Activated T-cell treated with anti-CD3 and anti-CD28 coated beads, Interleukin-2, amount 50 U/mL, for 24 hours (primary cell): ENCODE results near the gene GPATCH8.

ENCODE experiments used
- DNase-seq: peaks from one replicate; pipeline ENCODE4 v3.0.0-alpha.2; 2020
- H3K27ac Mint-ChIP-seq: 2 replicates; pipeline ENCODE4 v1.8.0; 2020; ENCODE audit warnings: mild to moderate bottlenecking, mixed read lengths
- H3K27me3 Mint-ChIP-seq: 2 replicates; pipeline ENCODE4 v1.8.0; 2020; ENCODE audit warnings: mixed read lengths
- H3K36me3 Mint-ChIP-seq: 2 replicates; pipeline ENCODE4 v1.8.0; 2020; ENCODE audit warnings: low read depth, mixed read lengths
- H3K4me1 Mint-ChIP-seq: 2 replicates; pipeline ENCODE4 v1.8.0; 2020; ENCODE audit warnings: low read depth, mixed read lengths
- H3K4me3 Mint-ChIP-seq: 2 replicates; pipeline ENCODE4 v1.8.0; 2020; ENCODE audit warnings: mild to moderate bottlenecking, moderate library complexity, mixed read lengths
- H3K9me3 Mint-ChIP-seq: 2 replicates; pipeline ENCODE4 v1.8.0; 2020; ENCODE audit warnings: mixed read lengths

GPATCH8 gene

DNA sequence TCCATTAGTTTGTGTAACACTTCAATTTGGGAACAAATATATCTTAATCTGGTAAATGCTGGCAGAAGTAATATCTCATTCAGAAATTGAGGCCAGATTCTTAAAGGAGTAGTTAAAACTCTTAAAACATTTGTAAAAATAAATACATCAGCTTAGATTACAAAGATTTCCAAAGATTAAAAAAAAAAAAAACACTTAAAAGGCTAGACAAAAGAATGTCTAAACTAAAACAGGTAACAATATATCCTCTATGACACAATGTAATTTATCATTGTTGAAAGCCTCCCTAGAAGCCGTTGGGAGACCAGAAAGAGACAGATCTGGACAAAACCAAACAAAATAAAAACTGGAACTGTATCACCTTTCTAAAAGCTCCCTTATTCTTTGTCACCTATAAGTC, 3.5 kb downstream of the GPATCH8 start:
- H3K4me3 Mint-ChIP-seq = peak overlapping the region; percentile 29

GRCh38 chr17:44496815-44497214, 6.4 kb downstream of the GPATCH8 start:
- no peak overlapping the region for H3K4me3 Mint-ChIP-seq
- no peak for DNase-seq
- peaks cover 78% of the 10 kb centered on the region for H3K4me1 Mint-ChIP-seq
- peaks cover 33% of the 10 kb centered on the region for H3K36me3 Mint-ChIP-seq
- no peaks in the 10 kb centered on the region for H3K27me3 Mint-ChIP-seq
- H3K9me3 Mint-ChIP-seq = no peaks in the 10 kb centered on the region
- no peak overlapping the region for H3K27ac Mint-ChIP-seq

More for the DNA sequence above, 3.5 kb downstream of the GPATCH8 start:
- H3K36me3 Mint-ChIP-seq = peaks cover 31% of the 10 kb centered on the region
- no peak overlapping the region for H3K27ac Mint-ChIP-seq
- no peaks in the 10 kb centered on the region for H3K9me3 Mint-ChIP-seq
- no peak for DNase-seq
- no peaks in the 10 kb centered on the region for H3K27me3 Mint-ChIP-seq
- H3K4me1 Mint-ChIP-seq = peaks cover 73% of the 10 kb centered on the region

DNA sequence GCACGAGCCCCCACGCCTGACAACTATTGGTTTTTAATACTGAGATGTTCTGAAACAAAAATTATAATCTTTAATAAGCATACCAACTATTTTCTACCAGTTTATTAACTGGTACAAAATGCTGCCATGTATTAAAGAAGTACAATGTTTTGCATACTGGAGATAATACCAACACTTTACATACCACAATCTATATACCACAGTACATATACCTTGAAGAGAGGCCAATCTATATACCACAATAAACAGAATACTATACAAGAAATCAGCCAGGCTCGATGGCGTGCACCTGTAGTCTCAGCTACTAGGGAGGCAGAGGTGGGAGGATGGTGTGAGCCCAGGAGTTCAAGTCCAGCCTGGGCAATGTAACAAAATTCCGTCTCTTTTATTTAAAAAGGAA, 9.9 kb downstream of the GPATCH8 start:
- no peaks in the 10 kb centered on the region for H3K27me3 Mint-ChIP-seq

DNA sequence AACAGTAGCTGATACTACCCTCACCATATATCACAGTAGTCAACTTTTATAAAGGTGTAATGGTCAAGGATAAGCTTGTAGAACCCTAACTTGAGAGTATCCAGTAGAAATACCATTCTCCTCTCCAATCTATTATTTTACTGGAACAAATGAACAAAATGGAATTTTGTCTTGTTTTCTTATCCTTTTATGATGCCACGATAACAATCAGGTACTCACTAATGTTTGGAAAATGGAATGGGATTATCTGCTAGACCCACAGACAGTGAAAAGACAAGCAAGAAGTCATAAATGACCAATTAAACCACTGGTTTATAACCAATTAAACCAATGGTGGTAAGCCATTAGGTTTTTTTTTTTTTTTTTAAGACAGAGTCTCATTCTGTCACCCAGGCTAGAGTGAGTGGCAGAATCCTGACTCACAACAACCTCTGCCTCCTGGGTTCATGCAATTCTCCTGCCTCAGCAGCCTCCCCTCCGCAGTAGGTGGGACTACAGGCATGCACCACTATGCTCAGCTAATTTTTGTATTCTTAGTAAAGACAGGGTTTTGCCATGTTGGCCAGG, 10.4 kb downstream of the GPATCH8 start:
- Mint-ChIP-seq H3K36me3 (peaks cover 45% of the 10 kb centered on the region), H3K27me3 (no peaks in the 10 kb centered on the region), H3K9me3 (no peaks in the 10 kb centered on the region), H3K4me1 (peaks cover 56% of the 10 kb centered on the region), H3K4me3 (no peak overlapping the region), H3K27ac (no peak overlapping the region)
- no peak for DNase-seq

More for the DNA sequence above, 9.9 kb downstream of the GPATCH8 start:
- no peak overlapping the region for H3K4me3 Mint-ChIP-seq
- peaks cover 62% of the 10 kb centered on the region for H3K4me1 Mint-ChIP-seq
- H3K36me3 Mint-ChIP-seq = peaks cover 47% of the 10 kb centered on the region
- DNase-seq = no peak
- H3K9me3 Mint-ChIP-seq = no peaks in the 10 kb centered on the region
- peak overlapping the region; percentile 6 for H3K27ac Mint-ChIP-seq

DNA sequence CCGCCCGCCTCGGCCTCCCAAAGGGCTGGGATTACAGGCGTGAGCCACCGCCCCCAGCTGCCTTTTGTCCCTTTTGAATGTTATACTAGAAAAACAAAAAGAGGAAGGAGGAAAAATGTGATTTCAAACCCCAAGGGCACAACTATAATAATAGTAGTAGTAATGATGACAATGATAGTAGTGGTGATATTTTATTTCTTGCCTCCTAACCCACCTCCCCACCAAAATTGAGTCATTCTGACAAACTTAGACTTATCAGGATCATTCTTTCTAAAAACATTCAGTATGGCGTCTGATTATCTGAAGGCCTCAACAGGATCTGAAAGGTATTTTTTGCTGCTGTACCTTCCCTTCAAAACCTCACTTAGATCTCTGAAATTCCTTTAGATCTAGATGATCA, 13.6 kb downstream of the GPATCH8 start:
- peaks cover 46% of the 10 kb centered on the region for H3K36me3 Mint-ChIP-seq
- H3K27ac Mint-ChIP-seq = no peak overlapping the region
- no peaks in the 10 kb centered on the region for H3K9me3 Mint-ChIP-seq
- H3K4me1 Mint-ChIP-seq = peaks cover 47% of the 10 kb centered on the region
- H3K4me3 Mint-ChIP-seq = no peak overlapping the region
- no peaks in the 10 kb centered on the region for H3K27me3 Mint-ChIP-seq
- no peak for DNase-seq

DNA sequence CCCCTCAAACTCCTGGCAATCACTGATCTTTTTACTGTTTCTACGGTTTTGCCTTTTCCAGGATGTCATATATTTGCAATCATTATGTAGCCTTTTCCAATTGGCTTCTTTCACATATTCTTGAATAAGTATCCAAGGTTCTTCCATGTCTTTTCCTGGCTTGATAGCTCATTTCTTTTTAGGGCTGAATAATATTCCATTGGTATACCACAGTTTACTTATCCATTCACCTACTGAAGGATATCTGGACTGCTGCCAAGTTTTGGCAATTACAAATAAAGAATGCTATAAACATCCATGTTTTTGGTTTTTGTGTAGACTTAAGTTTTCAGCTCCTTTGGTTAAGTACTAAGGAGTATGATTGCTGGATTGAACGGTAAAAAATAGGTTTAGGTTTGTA, 16.0 kb downstream of the GPATCH8 start:
- Mint-ChIP-seq H3K27ac (no peak overlapping the region), H3K9me3 (no peaks in the 10 kb centered on the region), H3K4me1 (peaks cover 31% of the 10 kb centered on the region), H3K36me3 (peaks cover 32% of the 10 kb centered on the region), H3K4me3 (no peak overlapping the region), H3K27me3 (no peaks in the 10 kb centered on the region)
- no peak for DNase-seq

GRCh38 chr17:44473367-44473766, 29.8 kb downstream of the GPATCH8 start:
- Mint-ChIP-seq H3K27ac (no peak overlapping the region), H3K9me3 (no peaks in the 10 kb centered on the region), H3K4me1 (peaks cover 17% of the 10 kb centered on the region), H3K27me3 (no peaks in the 10 kb centered on the region), H3K36me3 (peaks cover 42% of the 10 kb centered on the region), H3K4me3 (no peak overlapping the region)
- DNase-seq = no peak

- no peak overlapping the region for H3K27ac Mint-ChIP-seq
- no peak for DNase-seq
- peaks cover 62% of the 10 kb centered on the region for H3K36me3 Mint-ChIP-seq
- no peak overlapping the region for H3K4me3 Mint-ChIP-seq
- H3K27me3 Mint-ChIP-seq = no peaks in the 10 kb centered on the region
- no peaks in the 10 kb centered on the region for H3K9me3 Mint-ChIP-seq
- peaks cover 35% of the 10 kb centered on the region for H3K4me1 Mint-ChIP-seq
Observed at GRCh38 chr17:44469676-44470075, 33.5 kb downstream of the GPATCH8 start.

DNA sequence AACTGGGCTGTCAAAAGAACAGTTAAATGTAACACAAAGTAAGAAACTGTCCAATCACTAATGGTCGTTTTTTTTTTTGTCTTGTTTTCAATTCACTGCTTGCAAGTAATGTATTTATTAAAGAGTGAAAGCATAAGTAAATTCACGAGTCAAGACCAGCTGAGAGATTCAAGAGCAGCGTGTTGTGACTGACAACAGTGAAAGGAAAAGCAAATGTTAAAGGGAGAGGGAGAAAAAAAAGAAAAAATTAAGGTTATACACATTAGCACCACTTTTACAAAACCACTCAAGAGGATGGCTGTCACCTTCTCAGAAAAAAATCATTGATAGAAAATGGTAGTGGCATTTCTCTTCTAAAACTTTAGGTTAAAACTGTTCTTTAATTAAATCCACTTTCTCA, 36.1 kb downstream of the GPATCH8 start:
- H3K27ac Mint-ChIP-seq = peak overlapping the region; percentile 11
- peaks cover 65% of the 10 kb centered on the region for H3K36me3 Mint-ChIP-seq
- H3K9me3 Mint-ChIP-seq = no peaks in the 10 kb centered on the region

GRCh38 chr17:44466339-44466738, 36.9 kb downstream of the GPATCH8 start:
- Mint-ChIP-seq H3K27ac (no peak overlapping the region), H3K27me3 (no peaks in the 10 kb centered on the region), H3K4me1 (peaks cover 46% of the 10 kb centered on the region), H3K9me3 (no peaks in the 10 kb centered on the region), H3K36me3 (peaks cover 66% of the 10 kb centered on the region), H3K4me3 (no peak overlapping the region)
- DNase-seq = no peak

More for the DNA sequence above, 36.1 kb downstream of the GPATCH8 start:
- no peak overlapping the region for H3K4me3 Mint-ChIP-seq
- no peaks in the 10 kb centered on the region for H3K27me3 Mint-ChIP-seq
- H3K4me1 Mint-ChIP-seq = peaks cover 43% of the 10 kb centered on the region
- no peak for DNase-seq

DNA sequence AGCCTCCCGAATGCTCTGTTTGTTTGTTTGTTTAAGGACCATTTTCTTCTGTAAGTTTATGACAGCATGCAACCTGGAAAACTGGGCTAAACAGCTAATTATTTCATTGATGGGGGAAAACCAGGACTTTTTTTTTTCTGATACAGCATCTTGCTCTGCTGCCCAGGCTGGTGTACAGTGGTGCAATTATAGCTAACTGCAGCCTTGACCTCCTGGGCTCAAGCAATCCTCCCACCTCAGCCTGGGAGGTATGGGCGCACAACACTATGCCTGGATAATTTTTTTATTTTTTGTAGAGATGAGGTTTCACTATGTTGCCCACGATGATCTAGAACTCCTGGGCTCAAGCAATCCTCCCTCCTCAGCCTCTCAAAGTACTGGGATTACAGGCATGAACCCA, 37.3 kb downstream of the GPATCH8 start:
- Mint-ChIP-seq H3K27ac (no peak overlapping the region), H3K4me3 (no peak overlapping the region), H3K27me3 (no peaks in the 10 kb centered on the region), H3K4me1 (peaks cover 46% of the 10 kb centered on the region), H3K9me3 (no peaks in the 10 kb centered on the region), H3K36me3 (peaks cover 65% of the 10 kb centered on the region)
- no peak for DNase-seq

DNA sequence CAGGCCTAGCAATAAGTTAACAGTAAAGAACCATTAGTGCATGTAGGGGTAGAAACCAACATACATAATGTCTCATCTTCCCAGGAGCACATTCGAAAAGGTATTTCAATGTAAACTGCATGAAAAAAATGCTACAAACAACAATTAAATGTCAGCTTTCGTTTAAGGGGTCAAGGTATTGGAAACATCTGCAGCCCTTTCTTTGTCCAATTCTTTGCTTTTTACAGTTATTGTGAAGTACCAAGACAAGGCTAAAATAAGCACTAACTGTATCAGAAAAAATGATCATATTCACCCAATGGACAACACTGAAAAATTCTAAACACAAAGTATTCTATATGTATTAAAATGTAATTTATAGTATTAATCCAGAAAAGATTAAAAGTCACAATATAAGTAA, 37.9 kb downstream of the GPATCH8 start:
- H3K27ac Mint-ChIP-seq = no peak overlapping the region
- no peak for DNase-seq
- H3K9me3 Mint-ChIP-seq = no peaks in the 10 kb centered on the region
- peaks cover 42% of the 10 kb centered on the region for H3K4me1 Mint-ChIP-seq
- no peak overlapping the region for H3K4me3 Mint-ChIP-seq
- H3K27me3 Mint-ChIP-seq = no peaks in the 10 kb centered on the region
- peaks cover 66% of the 10 kb centered on the region for H3K36me3 Mint-ChIP-seq

GRCh38 chr17:44464037-44464436, 39.2 kb downstream of the GPATCH8 start:
- H3K4me1 Mint-ChIP-seq = peaks cover 32% of the 10 kb centered on the region
- no peaks in the 10 kb centered on the region for H3K9me3 Mint-ChIP-seq
- H3K4me3 Mint-ChIP-seq = no peak overlapping the region
- DNase-seq = no peak
- H3K36me3 Mint-ChIP-seq = peaks cover 72% of the 10 kb centered on the region
- no peaks in the 10 kb centered on the region for H3K27me3 Mint-ChIP-seq
- H3K27ac Mint-ChIP-seq = peak overlapping the region; percentile 23

- Mint-ChIP-seq H3K27ac (no peak overlapping the region), H3K4me1 (peaks cover 14% of the 10 kb centered on the region), H3K9me3 (no peaks in the 10 kb centered on the region), H3K4me3 (no peak overlapping the region), H3K27me3 (no peaks in the 10 kb centered on the region), H3K36me3 (peaks cover 29% of the 10 kb centered on the region)
- no peak for DNase-seq
Observed at GRCh38 chr17:44451832-44452231, 51.4 kb downstream of the GPATCH8 start.

- H3K4me1 Mint-ChIP-seq = peaks cover 14% of the 10 kb centered on the region
- no peaks in the 10 kb centered on the region for H3K27me3 Mint-ChIP-seq
- no peaks in the 10 kb centered on the region for H3K9me3 Mint-ChIP-seq
- H3K36me3 Mint-ChIP-seq = peaks cover 29% of the 10 kb centered on the region
- no peak overlapping the region for H3K27ac Mint-ChIP-seq
- H3K4me3 Mint-ChIP-seq = no peak overlapping the region
- no peak for DNase-seq
Observed at GRCh38 chr17:44451016-44451627, 52.1 kb downstream of the GPATCH8 start.
